Vagina (tissue), 2 donors: ENCODE measurements around the gene SGCD. TPM values are rescaled to one million over a fixed set of nuclear protein-coding genes. Genes with fewer than 3 reads are reported as not detected.

Experiments used
- DNase-seq, 2 donors: peaks; one replicate each; pipeline ENCODE4 v3.0.0-alpha.2; 2017; ENCODE audit errors: extremely low spot score in 2 of 2
- H3K27ac ChIP-seq: fragments of 200-600 bp; sonication (generic); one replicate; pipeline ENCODE4 v1.5.1; 2019
- H3K27me3 ChIP-seq: fragments of 200-600 bp; sonication (generic); one replicate; pipeline ENCODE4 v1.5.1; 2019
- H3K36me3 ChIP-seq, 2 donors: fragments of 200-600 bp; sonication (generic); one replicate each; pipeline ENCODE4 v1.5.1; 2017 to 2019
- H3K4me1 ChIP-seq: fragments of 200-600 bp; sonication (generic); one replicate; pipeline ENCODE4 v1.5.1; 2019
- H3K4me3 ChIP-seq, 2 donors: fragments of 200-600 bp; sonication (generic); 1 replicate in 1 of 2; 2 replicates in 1 of 2; pipeline ENCODE4 v1.5.1; 2016 to 2019
- H3K9me3 ChIP-seq: fragments of 200-600 bp; sonication (generic); one replicate; pipeline ENCODE4 v1.5.1; 2019
- CTCF ChIP-seq, 3 experiments: fragments of 450-650 bp in 2 of 3; fragments of 200-600 bp in 1 of 3; sonication (generic) in 1 of 3; IDR thresholded peaks; one replicate each; pipeline ENCODE4 v1.5.1; 2017 to 2019; ENCODE audit warnings: antibody characterized with exemption in 3 of 3, mild to moderate bottlenecking in 2 of 3, moderate library complexity in 2 of 3
- POLR2A ChIP-seq, 2 donors: fragments of 450-650 bp; IDR thresholded peaks; one replicate each; pipeline ENCODE4 v1.6.1; 2017; ENCODE audit warnings: antibody characterized with exemption in 2 of 2, mild to moderate bottlenecking in 2 of 2, moderate library complexity in 2 of 2
- POLR2AphosphoS5 ChIP-seq, 2 donors: sonication (generic); formaldehyde crosslinking; IDR thresholded peaks; one replicate each; pipeline ENCODE4 v1.9.0; 2017; ENCODE audit warnings: antibody characterized with exemption in 2 of 2, mild to moderate bottlenecking in 2 of 2, low read depth in 1 of 2; ENCODE audit not compliant: insufficient read depth in 1 of 2
- intact Hi-C: fragments of 100-400 bp; cut with DNase I; formaldehyde crosslinking; loops from one replicate; pipeline ENCODE4 v1.15.1; 2023
- total RNA-seq: library from RNA; depleted of rRNA; stranded (reverse); fragments of >200 nt; gene quantifications from one replicate; pipeline ENCODE4 v1.2.3, GENCODE V29; 2016

The SGCD gene
- total RNA-seq, 1 donor from 2014 or later: 6.9 TPM

- H3K36me3 ChIP-seq: no peaks in the 10 kb centered on the region
- TF ChIP-seq POLR2AphosphoS5 (IDR thresholded peaks at IDR 0.05; ENCODE audit: insufficient read depth in 1 of 2, low read depth in 1 of 2) (no peak), POLR2A (IDR thresholded peaks at IDR 0.05) (no peak)
- H3K9me3 ChIP-seq: no peaks in the 10 kb centered on the region
- no peaks in the 10 kb centered on the region for H3K27me3 ChIP-seq
- H3K4me3 ChIP-seq: no peak overlapping the region
- intact Hi-C loops: no loop called here
- no peak for DNase-seq
- H3K27ac ChIP-seq: no peak overlapping the region
- peaks cover 11% of the 10 kb centered on the region for H3K4me1 ChIP-seq
Observed at GRCh38 chr5:156481741-156482140, 154.8 kb downstream of the SGCD start.

GRCh38 chr5:156482818-156483217, 155.9 kb downstream of the SGCD start:
- TF ChIP-seq POLR2AphosphoS5 (IDR thresholded peaks at IDR 0.05; ENCODE audit: insufficient read depth in 1 of 2, low read depth in 1 of 2) (no peak), CTCF (IDR thresholded peaks at IDR 0.05) (no peak), POLR2A (IDR thresholded peaks at IDR 0.05) (no peak)
- intact Hi-C loops: no loop called here
- H3K27me3 ChIP-seq: no peaks in the 10 kb centered on the region
- H3K27ac ChIP-seq: no peak overlapping the region
- H3K4me1 ChIP-seq: peaks cover 11% of the 10 kb centered on the region
- no peaks in the 10 kb centered on the region for H3K36me3 ChIP-seq
- no peak overlapping the region for H3K4me3 ChIP-seq
- H3K9me3 ChIP-seq: no peaks in the 10 kb centered on the region
- no peak for DNase-seq

GRCh38 chr5:156486394-156487238, 159.7 kb downstream of the SGCD start:
- Histone ChIP-seq H3K27ac (no peak overlapping the region), H3K4me3 (no peak overlapping the region), H3K27me3 (no peaks in the 10 kb centered on the region), H3K4me1 (no peaks in the 10 kb centered on the region), H3K9me3 (no peaks in the 10 kb centered on the region), H3K36me3 (no peaks in the 10 kb centered on the region)
- DNase-seq: no peak
- no peak for TF ChIP-seq POLR2A (IDR thresholded peaks at IDR 0.05)
- TF ChIP-seq POLR2AphosphoS5 (IDR thresholded peaks at IDR 0.05; ENCODE audit: insufficient read depth in 1 of 2, low read depth in 1 of 2): no peak
- intact Hi-C loops: no loop called here

- Histone ChIP-seq H3K9me3 (no peaks in the 10 kb centered on the region), H3K27me3 (no peaks in the 10 kb centered on the region), H3K27ac (no peak overlapping the region), H3K4me3 (no peak overlapping the region), H3K36me3 (no peaks in the 10 kb centered on the region), H3K4me1 (no peaks in the 10 kb centered on the region)
- DNase-seq: no peak
- intact Hi-C loops: no loop called here
- TF ChIP-seq POLR2A (IDR thresholded peaks at IDR 0.05) (no peak), CTCF (IDR thresholded peaks at IDR 0.05) (no peak), POLR2AphosphoS5 (IDR thresholded peaks at IDR 0.05; ENCODE audit: insufficient read depth in 1 of 2, low read depth in 1 of 2) (no peak)
Observed at GRCh38 chr5:156491766-156492165, 164.8 kb downstream of the SGCD start.

- no peak for TF ChIP-seq POLR2AphosphoS5 (IDR thresholded peaks at IDR 0.05; ENCODE audit: insufficient read depth in 1 of 2, low read depth in 1 of 2)
- TF ChIP-seq CTCF (IDR thresholded peaks at IDR 0.05): no peak
- TF ChIP-seq POLR2A (IDR thresholded peaks at IDR 0.05): no peak
- DNase-seq: no peak
- H3K36me3 ChIP-seq: no peaks in the 10 kb centered on the region
- no peaks in the 10 kb centered on the region for H3K27me3 ChIP-seq
- H3K4me1 ChIP-seq: no peaks in the 10 kb centered on the region
- intact Hi-C loops: no loop called here
- no peak overlapping the region for H3K4me3 ChIP-seq
- H3K9me3 ChIP-seq: no peaks in the 10 kb centered on the region
- no peak overlapping the region for H3K27ac ChIP-seq
Observed at GRCh38 chr5:156496291-156496690, 169.3 kb downstream of the SGCD start.

- Histone ChIP-seq H3K27me3 (no peaks in the 10 kb centered on the region), H3K9me3 (no peaks in the 10 kb centered on the region), H3K36me3 (no peaks in the 10 kb centered on the region), H3K27ac (no peak overlapping the region), H3K4me1 (no peaks in the 10 kb centered on the region), H3K4me3 (no peak overlapping the region)
- intact Hi-C loops: no loop called here
- DNase-seq: no peak
- TF ChIP-seq CTCF (IDR thresholded peaks at IDR 0.05): no peak
- no peak for TF ChIP-seq POLR2AphosphoS5 (IDR thresholded peaks at IDR 0.05; ENCODE audit: insufficient read depth in 1 of 2, low read depth in 1 of 2)
- TF ChIP-seq POLR2A (IDR thresholded peaks at IDR 0.05): no peak
Observed at GRCh38 chr5:156497804-156498208, 170.8 kb downstream of the SGCD start.
